ENCODE data around the gene CNTN4.
"Not testable (repeated sequence)": the region's sequence is repeated elsewhere in the genome, so short reads cannot be mapped to it uniquely, and the experiment has no call there.

The CNTN4 gene

DNA sequence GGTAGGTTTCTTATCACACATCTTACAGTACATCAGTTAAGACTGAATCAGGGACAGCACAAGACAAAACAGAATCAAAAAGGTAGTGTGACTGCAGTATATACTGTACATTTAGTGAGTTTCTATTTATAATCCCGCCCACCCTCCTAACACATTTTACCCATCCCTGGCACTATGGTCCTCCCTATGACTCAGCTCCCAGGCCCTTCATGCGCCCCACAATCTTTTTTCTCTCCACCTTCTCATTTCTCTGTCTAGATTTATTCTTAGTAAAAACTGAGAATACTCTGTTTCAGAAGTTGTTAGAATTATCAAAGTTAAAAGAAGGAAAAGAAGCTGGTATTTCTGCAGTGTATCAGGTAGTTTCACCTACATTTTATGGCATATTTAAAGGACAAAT is 427.3 kb downstream of the CNTN4 start:
- DNase-seq: no peak

DNA sequence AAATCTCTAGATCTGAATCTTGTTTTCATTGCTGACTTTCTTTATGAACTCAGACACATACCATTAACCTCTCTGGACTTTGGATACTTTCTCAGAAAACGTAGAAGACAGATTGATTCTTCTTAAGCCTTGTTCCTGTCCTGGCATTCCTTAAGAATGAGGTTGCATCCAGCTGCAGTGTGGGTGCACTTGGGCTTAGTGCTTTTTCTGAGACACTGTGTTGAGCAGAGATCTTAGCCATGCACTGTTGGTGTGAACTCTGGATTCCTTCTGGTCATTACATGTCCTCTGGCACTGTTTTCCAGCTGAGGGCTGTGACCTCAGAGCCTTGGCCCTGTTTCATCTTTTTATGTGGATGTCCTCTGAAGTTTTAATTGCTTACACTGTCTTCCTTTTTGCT is 428.3 kb downstream of the CNTN4 start:
- no peak for DNase-seq

DNA sequence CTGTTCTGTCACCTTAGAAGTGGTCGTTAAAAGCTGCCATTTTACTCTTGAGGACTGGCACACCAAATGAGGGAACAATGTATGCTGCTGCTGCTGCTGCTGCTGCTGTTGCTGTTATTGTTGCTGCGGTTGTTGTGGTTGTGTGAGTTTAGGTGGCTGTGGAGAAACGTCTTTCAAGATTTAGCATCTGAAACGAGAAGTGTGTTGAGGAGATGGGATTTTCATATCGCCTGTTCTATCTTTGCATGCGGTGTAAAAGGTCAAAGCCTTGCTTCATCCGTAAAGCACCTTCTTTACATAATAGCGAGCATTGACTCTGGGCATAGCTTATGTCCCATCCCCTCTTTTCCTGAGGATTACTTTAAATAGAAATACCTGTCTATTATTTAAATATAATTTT is 428.7 kb downstream of the CNTN4 start:
- DNase-seq: not testable (repeated sequence)

DNA sequence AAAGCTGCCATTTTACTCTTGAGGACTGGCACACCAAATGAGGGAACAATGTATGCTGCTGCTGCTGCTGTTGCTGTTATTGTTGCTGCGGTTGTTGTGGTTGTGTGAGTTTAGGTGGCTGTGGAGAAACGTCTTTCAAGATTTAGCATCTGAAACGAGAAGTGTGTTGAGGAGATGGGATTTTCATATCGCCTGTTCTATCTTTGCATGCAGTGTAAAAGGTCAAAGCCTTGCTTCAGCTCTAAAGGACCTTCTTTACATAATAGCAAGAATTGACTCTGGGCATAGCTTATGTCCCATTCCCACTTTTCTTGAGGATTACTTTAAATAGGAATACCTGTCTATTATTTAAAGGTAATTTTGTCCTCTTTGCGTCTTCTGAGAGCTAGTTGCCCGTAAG is 436.1 kb downstream of the CNTN4 start:
- not testable (repeated sequence) for DNase-seq

DNA sequence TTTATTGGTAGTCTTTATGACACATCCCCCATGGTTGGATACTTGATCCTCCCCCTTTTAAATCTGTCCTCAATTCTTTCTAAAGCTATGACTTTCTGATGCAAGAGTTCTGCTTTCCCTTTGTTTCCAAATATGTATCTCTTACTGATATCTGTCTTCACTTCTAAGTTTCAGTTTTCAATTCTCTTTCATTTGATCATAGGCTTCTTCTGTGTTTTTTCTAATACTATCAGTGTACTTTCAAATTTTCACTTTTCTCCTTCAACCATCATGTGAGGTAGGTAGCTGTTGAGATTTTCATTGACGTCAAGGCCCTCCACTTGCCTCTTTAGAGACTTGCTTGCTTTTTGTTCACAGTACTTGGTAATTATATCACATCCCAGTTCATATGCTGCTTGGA is 436.5 kb downstream of the CNTN4 start:
- no peak for DNase-seq

DNA sequence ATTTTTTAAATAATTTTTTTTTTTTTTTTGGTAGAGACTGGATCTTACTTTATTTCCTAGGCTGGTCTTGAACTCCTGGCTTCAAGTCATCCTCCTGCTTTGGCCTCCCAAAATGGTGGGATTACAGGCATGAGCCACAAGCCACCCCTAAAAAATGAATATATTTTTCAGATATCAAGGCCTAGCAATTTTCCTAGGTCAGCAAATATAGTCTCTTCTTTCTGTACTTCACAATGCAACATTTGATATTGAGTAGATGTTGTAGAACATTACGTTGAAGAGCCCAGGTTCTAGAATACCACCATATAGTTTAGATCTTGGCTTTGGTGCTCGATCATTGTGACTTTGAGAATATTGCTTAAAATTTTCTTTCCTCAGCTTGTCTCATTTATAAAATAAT is 437.9 kb downstream of the CNTN4 start:
- no peak for DNase-seq

DNA sequence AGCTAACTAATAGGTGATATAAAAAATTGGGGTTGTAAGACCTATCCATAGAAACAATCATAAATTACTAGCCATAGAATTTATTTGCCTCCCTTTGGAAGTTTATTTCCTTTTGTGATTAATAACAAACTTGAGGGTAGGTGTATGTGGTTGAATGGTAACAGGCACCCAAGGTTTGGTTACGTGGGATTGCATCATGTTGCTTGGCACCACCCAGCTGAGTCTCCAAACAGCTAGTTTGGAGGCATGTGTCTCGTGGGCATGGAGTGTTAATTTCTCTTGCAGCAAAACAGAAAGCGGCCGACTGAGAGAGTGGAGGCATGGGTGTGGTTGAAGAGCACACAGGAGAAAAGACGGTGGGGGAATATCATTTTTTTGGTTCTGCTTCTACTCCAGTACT is 441.4 kb downstream of the CNTN4 start:
- DNase-seq: no peak

DNA sequence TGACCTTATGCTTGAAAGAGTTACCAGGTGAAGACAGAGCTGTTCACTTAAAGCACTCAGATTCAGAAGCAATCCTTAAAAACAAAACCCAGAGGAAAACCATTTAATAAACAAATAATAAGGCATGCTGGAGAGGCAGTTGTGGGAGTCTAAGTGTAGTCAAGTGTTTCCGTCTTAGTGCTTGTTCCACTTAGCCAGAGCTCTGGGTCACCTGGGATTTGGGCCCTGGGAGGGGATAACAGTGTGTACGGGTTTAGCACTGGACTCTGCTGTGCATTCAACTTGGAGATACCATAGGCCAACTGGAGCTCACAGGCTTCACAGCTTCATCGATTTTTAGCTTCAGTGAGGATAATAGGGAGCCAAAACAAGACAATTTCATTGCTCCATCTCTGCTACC is 444.6 kb downstream of the CNTN4 start:
- no peak for DNase-seq

DNA sequence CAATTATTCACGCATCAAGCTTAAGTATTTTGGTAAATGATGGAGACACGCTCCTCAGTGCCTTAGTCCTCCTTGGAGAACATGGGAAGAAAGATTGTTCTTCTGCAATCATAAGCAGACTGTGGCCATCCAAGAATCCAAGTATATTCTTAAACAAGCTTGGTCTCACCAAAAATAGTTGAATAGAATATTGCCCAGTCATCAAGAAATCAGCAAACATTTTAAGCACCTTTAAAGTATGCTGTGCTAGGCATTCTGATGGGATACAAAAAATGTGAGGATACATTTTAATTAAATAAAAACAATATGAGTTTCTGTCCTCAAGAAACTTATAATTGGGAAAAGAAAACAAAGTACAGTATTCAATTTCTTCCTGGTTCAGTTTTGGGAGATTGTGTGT is 445.5 kb downstream of the CNTN4 start:
- no peak for DNase-seq

DNA sequence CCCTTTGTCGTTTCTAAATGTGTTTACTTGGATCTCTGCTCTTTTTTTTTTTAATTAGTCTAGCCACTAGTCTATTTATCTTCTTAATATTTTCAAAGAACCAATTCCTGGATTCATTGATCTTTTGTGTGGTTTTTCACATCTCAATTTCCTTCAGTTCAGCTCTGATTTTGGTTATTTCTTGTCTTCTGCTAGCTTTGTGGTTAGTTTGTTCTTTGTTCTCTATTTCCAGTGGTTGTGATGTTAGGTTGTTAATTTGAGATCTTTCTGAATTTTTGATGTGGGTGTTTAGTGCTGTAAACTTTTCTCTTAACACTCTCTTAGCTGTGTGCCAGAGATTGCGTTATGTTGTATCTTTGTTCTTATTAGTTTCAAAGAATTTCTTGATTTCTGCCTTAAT is 446.1 kb downstream of the CNTN4 start:
- no peak for DNase-seq

DNA sequence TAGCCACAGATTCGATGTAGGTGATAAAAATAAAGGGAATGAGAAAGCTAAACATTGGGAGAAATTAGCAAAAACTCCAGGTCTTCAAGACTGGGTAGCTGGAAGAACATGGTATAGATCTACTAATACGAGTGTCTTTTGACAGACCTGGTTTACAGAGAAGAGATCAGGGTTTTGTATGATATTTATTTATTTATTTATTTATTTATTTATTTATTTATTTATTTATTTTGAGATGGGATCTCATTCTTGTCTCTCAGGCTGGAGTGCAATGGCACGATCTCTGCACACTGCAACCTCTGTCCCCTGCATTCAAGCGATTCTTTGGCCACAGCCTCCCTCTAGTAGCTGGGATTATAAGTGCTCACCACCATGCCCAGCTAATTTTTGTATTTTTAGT is 448.4 kb downstream of the CNTN4 start:
- DNase-seq: no peak

DNA sequence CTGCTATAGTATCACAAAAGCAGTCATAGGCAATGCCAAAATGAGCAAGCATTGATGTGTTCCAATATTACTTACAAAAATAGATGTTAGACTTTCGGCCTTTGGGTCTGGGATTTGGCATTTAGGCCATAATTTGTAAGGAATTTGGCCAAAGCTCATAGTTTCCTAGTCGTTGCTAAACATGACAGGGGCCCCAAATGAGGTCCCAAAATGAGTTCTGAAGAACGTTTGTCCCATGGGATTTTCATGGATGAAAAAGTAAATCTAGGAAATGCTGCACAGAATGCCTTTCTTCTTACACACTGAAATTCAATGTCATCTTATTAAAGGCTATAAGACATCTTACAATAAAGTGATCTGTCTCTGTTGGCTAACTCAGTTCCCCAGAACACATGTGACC is 456.0 kb downstream of the CNTN4 start:
- DNase-seq: no peak

DNA sequence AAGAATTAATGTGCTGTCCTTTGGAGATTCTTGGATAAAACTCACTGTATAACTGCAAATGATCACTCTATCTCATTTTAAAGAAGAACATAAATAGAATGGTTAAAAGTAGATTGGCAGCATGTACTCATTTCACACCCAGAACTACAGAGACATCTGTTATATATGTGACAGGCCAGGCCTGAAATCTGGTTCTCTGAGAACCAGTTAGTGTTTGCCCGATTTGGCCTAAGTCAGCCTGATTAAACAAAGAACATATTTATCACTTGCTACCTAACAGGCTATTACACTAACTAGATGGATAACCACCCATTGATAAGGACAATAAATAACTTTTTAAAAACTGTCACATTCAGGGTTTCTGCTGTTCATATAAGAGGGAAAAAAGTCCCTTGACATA is 460.1 kb downstream of the CNTN4 start:
- DNase-seq: no peak

DNA sequence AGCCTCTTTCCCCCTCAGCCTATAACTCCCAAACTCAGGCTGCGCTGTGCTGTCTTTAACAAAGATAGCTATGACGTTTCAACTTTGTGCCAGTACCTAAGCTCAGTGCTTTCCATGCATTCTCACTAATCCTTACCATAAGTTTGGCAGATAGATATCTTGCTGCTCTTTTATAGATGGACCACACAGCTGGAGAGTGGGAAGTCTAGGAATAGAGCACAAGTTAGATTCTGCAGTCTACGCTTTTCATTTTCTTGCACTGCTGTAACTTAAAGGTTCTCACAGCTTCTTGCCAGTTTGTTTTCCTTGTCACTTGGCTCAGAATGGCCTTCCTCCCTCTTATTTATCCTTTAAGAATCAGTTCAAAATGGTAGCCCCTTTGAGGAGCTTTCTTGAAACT is 468.8 kb downstream of the CNTN4 start:
- no peak for DNase-seq

DNA sequence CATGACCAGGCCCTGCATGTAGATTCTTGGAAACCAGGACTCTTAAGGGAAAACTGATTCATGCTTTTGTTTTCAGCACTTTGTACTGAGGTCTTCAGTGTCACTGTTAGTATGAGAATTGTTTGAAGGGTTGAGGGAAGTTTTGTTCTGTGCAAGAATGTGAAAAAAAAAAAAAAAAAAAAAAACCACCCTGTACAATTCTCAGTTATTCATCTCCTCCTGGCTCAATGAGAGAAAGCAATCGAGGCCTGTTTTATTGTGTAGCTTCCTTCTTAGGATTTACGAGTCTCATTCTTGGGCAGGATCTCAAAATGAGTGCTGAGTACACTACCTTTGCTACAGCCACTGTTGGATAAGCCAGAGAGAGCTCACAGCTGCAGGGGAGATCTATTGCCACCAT is 469.5 kb downstream of the CNTN4 start:
- DNase-seq: no peak

DNA sequence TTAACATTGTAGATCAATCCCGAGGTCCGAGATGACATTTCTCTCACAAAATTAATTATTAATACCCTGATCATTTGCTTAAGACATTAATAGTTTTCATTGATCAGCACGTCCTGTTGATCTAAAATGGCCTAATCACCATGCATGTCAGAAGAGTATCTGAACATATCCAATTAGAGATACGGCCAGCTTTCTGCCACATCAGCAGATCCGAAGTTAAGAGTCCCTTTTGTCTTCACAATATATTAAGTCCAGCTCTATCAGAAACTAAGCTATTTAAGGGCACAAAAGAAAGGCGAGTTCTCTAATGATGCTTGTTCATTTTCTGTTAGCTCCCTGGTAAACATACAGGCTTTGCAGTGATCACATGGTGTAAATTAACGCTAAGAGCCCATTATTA is 470.3 kb downstream of the CNTN4 start:
- DNase-seq: no peak

DNA sequence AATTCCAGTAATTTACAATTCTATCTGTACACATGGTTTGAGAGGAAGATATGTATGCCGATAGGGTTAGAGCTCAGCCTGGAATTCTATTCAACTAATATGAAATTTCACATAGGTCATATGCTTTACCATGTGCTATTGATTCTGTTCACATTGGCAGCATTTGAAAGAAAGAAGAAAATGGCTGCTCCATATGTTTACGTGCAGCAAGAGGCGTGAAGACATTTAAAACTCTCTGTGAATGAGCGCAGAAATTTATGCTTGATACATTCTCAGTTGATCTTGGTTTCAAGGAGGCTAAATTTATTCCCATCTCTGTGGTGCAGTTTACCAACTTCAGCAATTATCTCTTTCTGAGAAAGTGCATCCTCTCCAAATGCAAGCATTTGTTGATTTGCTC is 478.9 kb downstream of the CNTN4 start:
- DNase-seq: no peak

DNA sequence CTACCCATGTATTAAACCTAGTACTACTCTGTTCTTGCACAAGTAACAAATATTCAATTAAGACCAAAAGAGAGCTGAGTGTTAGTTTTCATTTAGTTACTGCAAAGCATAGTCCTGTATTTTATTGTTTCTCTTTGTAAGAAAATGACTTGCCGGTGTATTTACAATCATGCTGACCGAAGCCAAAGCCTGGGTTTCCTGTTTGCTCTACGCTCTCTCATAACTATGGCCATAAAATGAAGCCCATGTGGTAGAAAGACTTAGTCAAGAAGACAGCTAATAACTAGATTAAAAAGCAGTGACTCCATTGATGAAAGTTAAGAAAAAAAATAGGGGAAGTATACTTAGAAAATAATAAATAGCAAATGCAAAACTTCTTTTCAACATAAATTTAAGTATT is 479.9 kb downstream of the CNTN4 start:
- DNase-seq: no peak

DNA sequence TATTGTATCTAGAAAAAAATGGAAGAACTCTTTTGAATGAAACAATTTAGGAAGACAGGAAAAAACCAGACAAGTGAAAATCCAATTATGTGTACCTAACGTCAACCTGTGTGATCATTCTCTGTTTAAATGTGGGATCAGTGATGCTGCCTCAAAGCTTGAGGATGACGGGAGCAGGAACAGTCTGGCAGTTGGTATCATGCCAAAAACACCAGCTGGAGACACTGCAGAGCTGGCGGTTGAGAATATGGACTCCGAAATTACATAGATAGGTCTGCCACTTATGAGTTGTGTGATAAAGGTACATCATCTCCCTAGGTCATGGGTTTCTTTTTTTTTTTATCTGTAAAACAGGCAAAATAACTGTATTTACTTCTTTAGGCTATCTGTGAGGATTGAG is 480.5 kb downstream of the CNTN4 start:
- peak in 1 of 2 experiments; percentile 1 for DNase-seq

DNA sequence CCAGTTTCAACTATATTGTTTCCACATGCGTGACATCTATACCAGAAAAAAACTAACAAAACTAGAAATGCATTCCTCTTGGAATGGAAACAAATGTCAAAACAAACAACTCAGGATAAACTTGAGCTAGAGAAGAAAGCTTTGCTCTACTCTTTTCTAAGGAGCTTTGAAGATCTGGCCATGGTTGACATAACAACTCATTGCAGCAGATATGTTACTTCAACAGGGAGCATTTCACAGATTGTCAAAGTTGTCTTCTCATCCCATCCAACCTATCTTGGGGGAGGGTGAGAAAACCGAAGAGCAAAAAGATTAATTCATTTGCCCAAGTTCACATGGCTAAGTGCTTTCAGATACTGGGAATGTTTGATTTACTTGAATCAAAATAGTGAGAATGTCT is 484.4 kb downstream of the CNTN4 start:
- no peak for DNase-seq

DNA sequence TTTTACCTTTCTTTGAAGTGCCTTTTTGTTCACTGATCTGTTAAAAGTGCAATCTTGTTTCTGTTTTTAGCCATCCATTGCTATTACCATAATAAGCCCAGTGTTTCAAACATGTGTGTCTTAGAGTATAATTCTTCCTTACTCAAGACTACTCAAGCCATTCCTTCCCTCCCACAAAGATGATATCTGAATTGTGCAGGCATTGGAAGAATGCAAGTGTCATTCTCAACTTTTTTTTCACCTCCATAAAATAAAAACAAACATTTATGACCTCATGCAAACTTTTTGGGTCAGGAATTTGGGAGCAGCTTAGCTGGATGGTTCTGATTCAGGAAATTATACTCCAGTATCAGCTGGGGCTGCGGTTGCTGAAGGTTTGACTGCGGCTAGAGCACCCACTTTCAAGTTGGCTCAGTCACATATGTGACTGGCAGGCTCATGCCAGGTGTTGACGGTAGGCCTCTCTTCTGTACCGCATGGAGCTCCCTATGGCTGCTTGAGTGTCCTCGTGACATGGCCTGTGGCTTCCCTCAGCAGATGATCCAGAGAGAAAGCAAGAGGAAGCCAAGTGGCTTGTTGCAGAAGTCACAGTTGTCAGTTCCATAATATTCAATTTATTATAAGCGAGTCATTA is 490.8 kb downstream of the CNTN4 start:
- no peak for DNase-seq

DNA sequence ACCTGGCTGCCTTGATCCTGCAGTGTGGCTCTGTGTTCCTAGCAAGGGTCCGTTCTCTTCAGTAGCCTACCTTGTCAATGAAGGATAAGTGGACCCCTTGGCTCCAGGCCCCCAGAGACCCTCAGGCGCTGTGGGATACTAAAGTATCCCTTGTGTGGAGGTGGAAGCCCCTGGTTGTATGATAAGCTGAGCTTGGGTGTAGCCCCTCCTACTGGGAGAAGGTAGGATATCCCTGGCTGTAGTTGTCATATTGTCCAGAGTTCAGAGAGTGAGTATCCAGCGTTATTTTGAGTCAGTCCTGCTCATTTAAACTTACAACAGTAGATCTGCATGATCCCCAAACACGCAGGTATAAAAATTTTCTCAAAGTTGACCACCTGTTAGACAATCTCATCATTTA is 496.8 kb downstream of the CNTN4 start:
- no peak for DNase-seq

DNA sequence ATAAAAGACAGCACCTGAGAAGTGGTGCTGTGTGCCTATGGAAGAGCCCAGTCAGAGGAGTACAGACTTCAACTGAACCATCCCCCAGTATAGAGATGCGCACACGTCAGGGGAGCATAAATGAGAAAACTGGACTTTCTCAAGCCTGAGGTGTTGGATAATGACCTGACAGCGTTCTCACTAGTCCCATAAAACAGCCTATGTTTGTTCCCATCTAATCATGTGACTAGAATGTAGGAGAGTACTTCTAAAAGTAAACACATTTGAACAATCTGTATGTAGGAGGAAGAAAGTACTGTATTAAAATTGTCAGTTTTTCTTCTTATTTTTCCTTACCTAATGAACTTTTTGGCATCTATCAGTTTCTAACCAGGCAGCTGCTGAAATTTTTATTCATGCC is 498.9 kb downstream of the CNTN4 start:
- DNase-seq: no peak

DNA sequence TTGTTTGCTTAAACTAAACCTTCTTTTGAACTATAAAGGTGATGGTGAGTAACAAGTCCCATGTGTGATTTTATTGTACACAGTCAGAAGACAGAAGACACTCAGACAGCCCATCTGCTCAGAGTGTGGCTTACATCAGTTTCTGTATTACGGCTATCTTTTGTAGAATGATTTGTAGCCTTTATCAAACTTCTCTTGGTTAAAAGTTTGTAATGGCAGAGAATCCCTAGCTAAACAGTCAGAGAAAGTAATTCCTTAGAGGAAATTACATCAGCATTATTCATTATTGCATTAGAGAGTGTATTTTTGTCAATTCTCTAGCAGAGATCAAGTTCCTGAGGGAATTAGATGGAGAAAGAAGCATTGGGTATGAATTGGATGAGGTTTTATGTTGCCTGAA is 500.8 kb downstream of the CNTN4 start:
- DNase-seq: no peak

DNA sequence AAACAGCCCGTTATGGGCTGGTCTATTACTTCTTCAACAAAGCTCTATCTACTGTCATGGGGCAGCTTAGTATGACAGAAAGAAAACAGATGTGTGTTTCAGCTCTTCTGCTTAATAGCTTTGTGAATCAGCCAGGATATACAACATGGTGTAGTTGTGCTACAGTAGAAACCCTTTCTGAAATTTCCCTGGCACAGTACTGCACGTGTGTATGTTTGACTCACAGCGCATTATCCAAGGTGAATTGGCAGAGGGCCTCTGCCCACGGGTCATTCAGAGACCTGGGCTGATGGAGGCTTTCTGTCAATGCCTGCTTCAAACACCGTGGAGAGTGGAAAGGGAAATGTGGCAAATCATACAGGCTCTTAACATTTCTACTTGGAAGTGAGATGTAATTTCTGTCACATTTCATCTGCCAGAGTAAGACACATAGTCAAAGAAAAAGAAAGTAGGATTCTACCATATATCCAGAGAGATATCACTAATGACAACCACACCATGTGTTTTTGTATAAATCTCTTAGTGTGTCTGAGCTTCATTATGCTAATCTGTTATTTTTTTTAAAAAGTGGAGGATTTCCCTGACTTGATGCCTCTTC is 505.1 kb downstream of the CNTN4 start:
- no peak for DNase-seq

Data from NCI-H446 (cell line).